GM21737 (cell line): Measurements from ENCODE around the gene NWD2.
"Not testable (repeated sequence)": the region's sequence is repeated elsewhere in the genome, so short reads cannot be mapped to it uniquely, and the experiment has no call there.

ENCODE experiments used
- ATAC-seq: cut with Tn5 transposase; IDR thresholded peaks from one replicate; pipeline ENCODE4 v1.9.1; 2021; ENCODE audit warnings: mild to moderate bottlenecking, moderate library complexity; ENCODE audit not compliant: unreplicated experiment

NWD2 gene

GRCh38 chr4:37489697-37490096 is 245.2 kb downstream of the NWD2 start:
- no peak for ATAC-seq

- no peak for ATAC-seq
These were observed 246.1 kb downstream of the NWD2 start for GRCh38 chr4:37490391-37491347.

- ATAC-seq = not testable (repeated sequence)
These were observed 250.8 kb downstream of the NWD2 start for GRCh38 chr4:37495353-37495752.
